Left ventricle myocardium inferior (tissue), 1 donor: Measurements from ENCODE around the gene CCDC8. TPM values are rescaled to one million over a fixed set of nuclear protein-coding genes. Genes with fewer than 3 reads are reported as not detected.

Experiments used
- DNase-seq: peaks from one replicate; pipeline ENCODE4 v3.0.0-alpha.2; 2020
- H3K27ac ChIP-seq: fragments of 200-600 bp; replicated peaks from 2 replicates; pipeline ENCODE4 v1.8.0; 2021
- H3K27me3 ChIP-seq: fragments of 200-600 bp; 2 replicates; pipeline ENCODE4 v1.8.0; 2021; ENCODE audit warnings: low read depth
- H3K36me3 ChIP-seq: fragments of 200-600 bp; 2 replicates; pipeline ENCODE4 v1.8.0; 2021
- H3K4me1 ChIP-seq: fragments of 200-600 bp; 2 replicates; pipeline ENCODE4 v1.8.0; 2021
- H3K4me3 ChIP-seq: fragments of 200-600 bp; 2 replicates; pipeline ENCODE4 v1.8.0; 2021; ENCODE audit warnings: mild to moderate bottlenecking, moderate library complexity
- H3K9me3 ChIP-seq: fragments of 200-600 bp; replicated peaks from 2 replicates; pipeline ENCODE4 v1.8.0; 2021
- CTCF ChIP-seq: fragments of 200-600 bp; IDR thresholded peaks from 2 replicates; pipeline ENCODE4 v1.8.0; 2021; ENCODE audit warnings: antibody characterized with exemption, mild to moderate bottlenecking, borderline replicate concordance
- intact Hi-C: fragments of 100-400 bp; cut with micrococcal nuclease; formaldehyde crosslinking; loops from one replicate; pipeline ENCODE4 v1.11.0; 2022
- long read RNA-seq: library from polyadenylated mRNA; unstranded; transcript quantifications from one replicate; pipeline ENCODE4 v2.0.0, GENCODE V29; 2021
- total RNA-seq: library from RNA; stranded (reverse); fragmentation: NEBNext Ultra II Directional; extraction: Animal tissue kit (Norgen Biotek cat#: 25700); gene quantifications from one replicate; pipeline ENCODE4 v1.2.1, GENCODE V29; 2021
- donor health status: DM: no; HTN: yes; CAD: no; lungs with severe emphysema.

Gene CCDC8
- total RNA-seq = 30.8 TPM
- long read RNA-seq, transcript CCDC8-201 (1 exons, 3,186 nt) = major isoform, 100 of 101 reads
- long read RNA-seq, partial matches to known transcripts = 0 of 101 reads
- long read RNA-seq, other reads (novel, unspliced or antisense) = 1 of 101 reads

GRCh38 chr19:46413262-46414031 lies at the start of gene CCDC8:
Gene CCDC8 (minus strand): TSS chr19:46413564. CDS start chr19:46412810, 754 bp downstream.
- peak; percentile 89 for DNase-seq
- H3K36me3 ChIP-seq = peaks cover 8% of the 10 kb centered on the region
- H3K4me1 ChIP-seq = peaks cover 61% of the 10 kb centered on the region
- peak within 1 kb of the TSS; percentile 73 for H3K4me3 ChIP-seq
- no peak for TF ChIP-seq CTCF
- intact Hi-C loops = no loop called here
- peak within 1 kb of the TSS; percentile 90 for H3K27ac ChIP-seq
- H3K27me3 ChIP-seq = peaks cover 53% of the 10 kb centered on the region
- no peaks in the 10 kb centered on the region for H3K9me3 ChIP-seq

GRCh38 chr19:46461537-46461936 lies 48.2 kb upstream of the CCDC8 start:
- no peak overlapping the region for H3K27ac ChIP-seq
- H3K4me1 ChIP-seq = no peaks in the 10 kb centered on the region
- H3K27me3 ChIP-seq = peaks cover 4% of the 10 kb centered on the region
- H3K36me3 ChIP-seq = no peaks in the 10 kb centered on the region
- no peak for DNase-seq
- TF ChIP-seq CTCF = no peak
- H3K4me3 ChIP-seq = no peak overlapping the region
- intact Hi-C loops = no loop called here
- no peaks in the 10 kb centered on the region for H3K9me3 ChIP-seq

- H3K4me3 ChIP-seq = no peak overlapping the region
- intact Hi-C loops = no loop called here
- TF ChIP-seq CTCF = no peak
- H3K27ac ChIP-seq = no peak overlapping the region
- no peak for DNase-seq
- no peaks in the 10 kb centered on the region for H3K4me1 ChIP-seq
- H3K9me3 ChIP-seq = no peaks in the 10 kb centered on the region
- H3K27me3 ChIP-seq = peaks cover 4% of the 10 kb centered on the region
- no peaks in the 10 kb centered on the region for H3K36me3 ChIP-seq
Measured at GRCh38 chr19:46460981-46461380, 47.6 kb upstream of the CCDC8 start.

- no peak for TF ChIP-seq CTCF
- peaks cover 12% of the 10 kb centered on the region for H3K27me3 ChIP-seq
- no peaks in the 10 kb centered on the region for H3K36me3 ChIP-seq
- no peak overlapping the region for H3K4me3 ChIP-seq
- intact Hi-C loops = no loop called here
- H3K9me3 ChIP-seq = no peaks in the 10 kb centered on the region
- H3K27ac ChIP-seq = no peak overlapping the region
- DNase-seq = no peak
- H3K4me1 ChIP-seq = no peaks in the 10 kb centered on the region
Measured at GRCh38 chr19:46460055-46460454, 46.7 kb upstream of the CCDC8 start.

- DNase-seq = no peak
- Histone ChIP-seq H3K4me3 (no peak overlapping the region), H3K27ac (no peak overlapping the region), H3K27me3 (peaks cover 12% of the 10 kb centered on the region), H3K9me3 (no peaks in the 10 kb centered on the region), H3K4me1 (no peaks in the 10 kb centered on the region), H3K36me3 (no peaks in the 10 kb centered on the region)
- intact Hi-C loops = no loop called here
- no peak for TF ChIP-seq CTCF
Measured at GRCh38 chr19:46456930-46457329, 43.6 kb upstream of the CCDC8 start.
